Muscle of leg (tissue), 16 donors: ENCODE results near the gene TMPRSS6. TPM values are rescaled to one million over a fixed set of nuclear protein-coding genes. Genes with fewer than 3 reads are reported as not detected.

Source experiments
- DNase-seq: peaks from one replicate; pipeline ENCODE4 v3.0.0; 2013
- H3K27ac ChIP-seq: one replicate; pipeline ENCODE4 v1.5.1; 2013; ENCODE audit warnings: mild to moderate bottlenecking, low read length, control low read depth
- H3K27me3 ChIP-seq: one replicate; pipeline ENCODE4 v1.6.1; 2013; ENCODE audit warnings: low read length; ENCODE audit not compliant: control insufficient read depth, insufficient read depth
- H3K36me3 ChIP-seq: one replicate; pipeline ENCODE4 v1.6.1; 2013; ENCODE audit warnings: low read length; ENCODE audit not compliant: control insufficient read depth, insufficient read depth
- H3K4me1 ChIP-seq: one replicate; pipeline ENCODE4 v1.6.1; 2013; ENCODE audit warnings: low read length; ENCODE audit not compliant: control insufficient read depth, insufficient read depth
- H3K4me3 ChIP-seq: one replicate; pipeline ENCODE4 v1.5.1; 2013; ENCODE audit warnings: low read length, control low read depth
- H3K9me3 ChIP-seq: replicated peaks from 2 replicates; pipeline ENCODE4 v1.6.1; 2013; ENCODE audit warnings: low read depth, low read length; ENCODE audit not compliant: control insufficient read depth
- WGBS: methylation state at CpG from one replicate; pipeline ENCODE4 v1.1.5; 2013; ENCODE audit warnings: missing lambda C conversion rate; ENCODE audit not compliant: insufficient coverage; 5-methylcytosine and 5-hydroxymethylcytosine counted together
- long read RNA-seq, 11 donors: transcript quantifications; one replicate each; lab custom pipeline, GENCODE V29; 2026
- polyA plus RNA-seq, 8 donors: library from polyadenylated mRNA; unstranded; fragments of 120-200 nt; gene quantifications; one replicate each; pipeline versions ENCODE4 v1.2.1 to v1.2.3, GENCODE V29; 2013; ENCODE audit warnings: inconsistent platforms in 1 of 8, low replicate concordance in 1 of 8; ENCODE audit not compliant: insufficient read length in 8 of 8, insufficient read depth in 1 of 8
- total RNA-seq: library from RNA; stranded (reverse); fragments of 120-200 nt; gene quantifications from one replicate; pipeline ENCODE4 v1.2.4, GENCODE V29; 2013

TMPRSS6 gene
- total RNA-seq, result not detected
- under 1 TPM; 0.04 to 0.18 (median 0.11) TPM for polyA plus RNA-seq
- long read RNA-seq, donor 1, result 0 reads
- long read RNA-seq, donor 2, result 0 reads
- long read RNA-seq, donor 3, result 0 reads
- long read RNA-seq, donor 4, result 0 reads
- long read RNA-seq, donor 5, result 0 reads
- long read RNA-seq, donor 6, result 0 reads
- long read RNA-seq, donor 7, result 0 reads
- long read RNA-seq, donor 8, result 0 reads
- long read RNA-seq, donor 9, result 0 reads
- long read RNA-seq, donor 10, result 0 reads
- long read RNA-seq, donor 11, result 0 reads

- Histone ChIP-seq H3K4me1 (peaks cover 3% of the 10 kb centered on the region), H3K36me3 (no peaks in the 10 kb centered on the region), H3K27ac (no peak within 1 kb of the TSS), H3K27me3 (peaks cover 6% of the 10 kb centered on the region), H3K9me3 (no peaks in the 10 kb centered on the region), H3K4me3 (no peak within 1 kb of the TSS)
- 56% methylated on average over 5 of the region's 13 CpGs for WGBS
- no peak for DNase-seq
Measured at GRCh38 chr22:37109242-37109917, at the start of gene TMPRSS6. Gene TMPRSS6, minus strand, starts transcription at chr22:37109713. Its CDS starts 6,296 bp downstream, at chr22:37103417.

- Histone ChIP-seq H3K36me3 (no peaks in the 10 kb centered on the region), H3K27ac (no peak overlapping the region), H3K9me3 (peaks cover 4% of the 10 kb centered on the region), H3K4me1 (no peaks in the 10 kb centered on the region), H3K27me3 (peaks cover 10% of the 10 kb centered on the region), H3K4me3 (no peak overlapping the region)
- DNase-seq, result no peak
- no CpG with 5 or more reads among the region's 5 CpGs for WGBS
Measured at GRCh38 chr22:37158963-37159290, 49.4 kb upstream of the TMPRSS6 start.

- Histone ChIP-seq H3K36me3 (no peaks in the 10 kb centered on the region), H3K27me3 (peaks cover 10% of the 10 kb centered on the region), H3K4me3 (no peak overlapping the region), H3K4me1 (no peaks in the 10 kb centered on the region), H3K27ac (no peak overlapping the region), H3K9me3 (peaks cover 4% of the 10 kb centered on the region)
- WGBS, result 52% methylated on average over 7 of the region's 13 CpGs
- no peak for DNase-seq
Measured at GRCh38 chr22:37157516-37158285, 48.2 kb upstream of the TMPRSS6 start.

- H3K36me3 ChIP-seq, result no peaks in the 10 kb centered on the region
- 62% methylated on average over 9 of the region's 13 CpGs for WGBS
- peaks cover 4% of the 10 kb centered on the region for H3K9me3 ChIP-seq
- H3K27ac ChIP-seq, result no peak overlapping the region
- DNase-seq, result no peak
- no peak overlapping the region for H3K4me3 ChIP-seq
- peaks cover 10% of the 10 kb centered on the region for H3K27me3 ChIP-seq
- H3K4me1 ChIP-seq, result no peaks in the 10 kb centered on the region
Measured at GRCh38 chr22:37156686-37157435, 47.3 kb upstream of the TMPRSS6 start.

DNA sequence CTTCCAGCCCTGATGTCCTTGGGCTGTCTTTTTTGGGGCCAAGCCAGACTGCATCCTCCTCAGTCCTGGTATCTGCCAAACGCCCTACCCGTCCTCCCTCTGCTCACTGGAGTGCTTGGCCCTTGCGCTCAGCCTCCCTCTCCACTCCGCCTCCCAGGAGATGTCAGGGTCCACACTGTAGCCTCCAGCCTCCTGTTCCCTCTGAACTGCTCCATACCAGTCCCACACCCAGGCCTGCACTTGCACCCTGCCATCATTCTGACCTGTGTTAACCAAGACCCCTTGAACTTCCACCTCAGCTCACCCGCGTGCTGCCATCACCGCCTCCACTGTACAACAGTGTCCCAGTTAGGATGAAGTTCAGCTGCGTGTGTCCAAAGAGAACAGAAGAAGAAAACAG is 46.5 kb upstream of the TMPRSS6 start:
- Histone ChIP-seq H3K27me3 (peaks cover 10% of the 10 kb centered on the region), H3K4me1 (no peaks in the 10 kb centered on the region)
- 97% methylated on average over 5 of the region's 8 CpGs for WGBS

DNA sequence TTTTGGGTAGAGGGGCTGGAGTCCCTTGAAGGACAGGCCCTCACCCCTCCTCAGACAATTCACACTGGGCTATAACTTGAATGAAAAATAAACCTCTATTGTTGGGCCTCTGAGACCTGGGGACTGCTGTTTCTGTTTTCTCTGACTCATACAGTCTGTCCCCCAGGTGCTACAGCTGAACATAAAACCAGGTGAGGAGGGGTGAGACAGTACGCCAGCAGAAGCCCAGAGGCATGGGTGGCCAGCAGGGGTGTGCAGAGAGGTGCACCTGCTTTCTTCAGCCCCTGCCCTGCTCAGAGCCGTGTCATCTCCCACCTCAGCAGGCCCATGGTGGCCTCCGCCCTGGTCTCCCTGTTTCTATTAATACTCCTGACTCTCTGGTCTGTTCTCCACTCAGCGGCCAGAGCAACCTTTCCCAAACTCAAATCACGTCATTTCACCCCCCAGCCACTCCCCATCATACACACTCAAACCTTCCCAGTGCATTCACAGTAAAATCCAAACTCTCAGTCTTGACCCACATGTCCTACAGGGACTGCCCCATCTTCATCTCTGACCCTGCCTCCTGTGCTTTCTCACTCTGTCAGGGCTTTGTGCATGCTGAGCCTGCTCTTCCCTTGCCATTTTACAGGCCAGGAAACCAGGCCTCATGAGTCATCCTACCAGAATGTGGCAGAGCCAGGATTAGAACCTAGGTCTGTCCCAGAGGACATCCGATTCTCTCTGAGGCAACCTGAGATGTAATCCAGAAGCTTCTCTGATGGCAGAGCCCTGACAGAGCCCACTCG is 45.6 kb upstream of the TMPRSS6 start:
- Histone ChIP-seq H3K27ac (no peak overlapping the region), H3K4me3 (no peak overlapping the region), H3K9me3 (peaks cover 5% of the 10 kb centered on the region), H3K4me1 (no peaks in the 10 kb centered on the region), H3K36me3 (no peaks in the 10 kb centered on the region), H3K27me3 (peaks cover 10% of the 10 kb centered on the region)
- no peak for DNase-seq
- WGBS, result 73% methylated on average over 7 of the region's 7 CpGs

More for the DNA sequence above, 46.5 kb upstream of the TMPRSS6 start:
- Histone ChIP-seq H3K9me3 (peaks cover 3% of the 10 kb centered on the region), H3K36me3 (no peaks in the 10 kb centered on the region), H3K4me3 (no peak overlapping the region), H3K27ac (no peak overlapping the region)
- DNase-seq, result no peak

GRCh38 chr22:37153901-37154300 is 44.4 kb upstream of the TMPRSS6 start:
- no peak for DNase-seq
- Histone ChIP-seq H3K27ac (no peak overlapping the region), H3K4me3 (no peak overlapping the region), H3K4me1 (no peaks in the 10 kb centered on the region), H3K36me3 (no peaks in the 10 kb centered on the region), H3K27me3 (peaks cover 3% of the 10 kb centered on the region), H3K9me3 (peaks cover 5% of the 10 kb centered on the region)
- 80% methylated on average over 2 of the region's 6 CpGs for WGBS

GRCh38 chr22:37151401-37151800 is 41.9 kb upstream of the TMPRSS6 start:
- Histone ChIP-seq H3K9me3 (peaks cover 5% of the 10 kb centered on the region), H3K27me3 (peaks cover 3% of the 10 kb centered on the region), H3K27ac (no peak overlapping the region), H3K36me3 (no peaks in the 10 kb centered on the region), H3K4me3 (no peak overlapping the region), H3K4me1 (no peaks in the 10 kb centered on the region)
- DNase-seq, result no peak

GRCh38 chr22:37150701-37151100 is 41.2 kb upstream of the TMPRSS6 start:
- DNase-seq, result no peak
- H3K4me1 ChIP-seq, result no peaks in the 10 kb centered on the region
- H3K36me3 ChIP-seq, result no peaks in the 10 kb centered on the region
- peaks cover 5% of the 10 kb centered on the region for H3K9me3 ChIP-seq
- H3K27ac ChIP-seq, result no peak overlapping the region
- no peak overlapping the region for H3K4me3 ChIP-seq
- H3K27me3 ChIP-seq, result peaks cover 9% of the 10 kb centered on the region
